ENCODE data around the gene DNAL4.

Gene DNAL4, protein sequence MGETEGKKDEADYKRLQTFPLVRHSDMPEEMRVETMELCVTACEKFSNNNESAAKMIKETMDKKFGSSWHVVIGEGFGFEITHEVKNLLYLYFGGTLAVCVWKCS

DNA sequence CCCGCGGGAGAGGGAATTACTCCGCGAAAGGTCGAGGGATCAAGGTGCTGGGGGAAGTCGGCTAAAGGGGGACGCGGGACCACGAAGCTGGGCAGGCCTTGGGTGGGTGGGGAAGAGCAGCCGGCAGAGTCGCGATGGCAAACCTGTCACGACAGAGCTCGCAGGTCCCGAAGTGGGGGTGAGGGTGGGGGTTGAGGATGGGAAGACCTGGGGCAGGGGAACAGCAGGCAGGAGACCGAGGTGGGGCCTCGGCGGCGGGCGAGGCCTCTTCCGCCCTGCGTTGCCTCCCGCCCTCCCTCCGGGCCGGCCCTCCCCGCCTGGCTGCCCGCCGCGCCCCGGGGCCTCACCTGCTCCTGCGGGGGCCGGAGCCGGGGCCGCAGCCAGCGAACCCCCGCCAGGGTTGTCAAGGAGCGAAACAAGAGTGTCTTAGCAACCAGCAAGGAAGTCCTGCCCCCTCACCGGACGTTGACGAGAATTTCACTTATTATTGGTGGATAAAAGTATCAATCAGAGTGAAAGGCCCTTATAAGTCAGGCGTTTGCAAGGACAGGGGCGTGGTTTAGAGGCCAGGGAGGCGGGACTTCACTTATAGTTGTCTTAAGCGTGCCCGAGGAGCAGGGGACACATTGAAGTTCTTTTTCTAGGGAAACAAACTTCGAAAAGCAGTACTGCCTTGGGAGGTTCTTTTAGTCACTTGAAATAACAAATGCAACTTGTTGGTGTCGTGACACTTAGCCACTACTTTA is at the start of gene DNAL4:
Gene DNAL4 (minus strand): TSS at position 423 of the 746 bp plus-strand sequence. CDS start 11,412 bp downstream, outside the sequence.
- DNase-seq = peak; percentile 94

DNA sequence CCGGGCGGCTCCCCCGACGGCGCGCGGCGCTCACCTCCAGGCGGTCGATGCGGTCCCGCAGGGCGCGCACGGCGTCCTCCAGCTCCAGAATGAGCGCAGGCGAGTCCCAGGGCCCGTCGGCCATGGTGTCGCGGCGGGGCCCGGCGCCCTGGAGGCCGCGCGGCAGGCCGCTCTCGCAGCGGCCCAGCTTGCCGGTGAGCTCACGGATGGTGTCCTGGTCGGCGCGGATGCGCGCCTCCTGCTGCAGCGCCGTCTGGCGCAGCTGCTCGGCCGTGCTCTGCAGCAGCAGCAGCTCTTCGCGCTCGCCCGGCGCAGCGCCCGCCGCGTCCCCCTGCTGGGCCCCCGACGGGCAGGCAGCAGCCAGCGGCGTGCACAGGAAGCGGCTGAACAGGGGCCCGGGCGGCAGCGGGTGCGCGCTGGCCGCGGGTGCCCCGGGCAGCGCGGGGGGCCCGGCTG is 49.3 kb upstream of the DNAL4 start:
- peak; percentile 79 for DNase-seq

DNA sequence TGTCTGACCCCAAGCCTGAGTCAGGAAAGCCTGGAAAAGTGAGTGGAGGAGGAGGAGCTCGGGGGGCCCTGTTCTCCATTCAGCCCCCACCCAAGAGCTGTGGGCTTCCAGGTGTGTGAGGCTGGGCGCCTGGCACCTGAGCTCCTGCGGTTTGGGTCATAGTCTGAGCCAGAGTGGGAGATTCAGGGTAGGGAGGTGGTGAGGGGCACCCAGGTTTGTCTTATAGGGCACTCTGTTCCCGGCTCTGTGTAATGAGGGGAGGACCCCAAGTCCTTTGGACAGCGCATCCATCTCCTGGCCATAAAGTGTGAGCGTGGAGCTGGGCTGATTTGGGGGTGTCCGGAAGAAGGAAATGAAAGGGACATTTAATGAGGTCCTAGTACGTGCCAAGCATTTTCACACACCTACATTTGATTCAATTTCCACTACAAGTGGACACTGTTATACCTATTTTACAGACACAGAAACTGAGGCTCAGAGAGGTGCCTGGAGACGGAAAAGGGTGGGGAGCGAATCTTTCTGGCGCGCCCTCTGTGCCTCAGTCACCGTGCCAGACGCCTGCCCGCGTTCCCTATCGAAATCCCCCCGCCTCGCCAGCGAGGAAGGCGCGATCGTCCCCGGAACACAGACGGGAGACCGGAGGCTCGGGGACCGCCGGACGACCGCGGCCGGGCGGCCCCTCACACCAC is 48.7 kb upstream of the DNAL4 start:
- DNase-seq = no peak

DNA sequence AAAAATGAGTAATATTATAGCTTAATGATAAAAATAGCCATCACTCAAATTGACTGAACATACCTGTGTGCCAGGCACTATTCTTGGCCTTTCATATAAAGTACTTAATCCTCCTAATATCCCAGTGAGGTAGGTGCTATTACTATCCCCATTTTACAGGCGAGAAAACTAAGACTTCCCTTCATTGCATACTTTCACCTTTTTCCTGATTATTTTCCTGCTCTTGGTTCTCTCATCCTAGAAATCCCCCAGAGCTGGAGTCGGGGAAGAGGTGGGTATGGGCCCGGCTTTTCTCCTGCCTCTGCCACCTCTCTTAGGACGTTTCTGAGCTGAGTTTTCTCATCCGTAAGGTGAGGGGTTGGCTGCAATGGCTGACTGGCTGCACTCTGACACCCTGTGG is 47.7 kb upstream of the DNAL4 start:
- no peak for DNase-seq

DNA sequence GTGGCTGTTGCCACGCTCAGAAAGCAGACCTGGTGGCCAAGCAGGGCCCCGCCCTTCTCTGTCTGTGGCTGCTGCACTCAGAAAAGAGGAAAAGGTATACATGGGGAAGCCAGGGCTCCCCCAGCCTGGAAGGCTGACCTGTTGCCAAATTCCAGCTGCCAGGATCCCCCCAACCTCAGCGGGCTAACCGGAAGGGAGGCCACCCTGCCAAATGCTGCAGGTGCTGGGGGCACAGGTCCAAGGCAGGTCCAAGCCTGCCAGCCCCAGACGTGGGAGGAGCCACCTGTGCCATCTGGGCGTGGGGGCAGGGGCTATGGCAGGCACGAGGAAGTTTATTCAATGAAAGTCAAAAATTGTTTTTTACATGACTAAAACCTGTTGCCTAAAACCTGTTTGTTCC is 47.3 kb upstream of the DNAL4 start:
- DNase-seq = no peak

DNA sequence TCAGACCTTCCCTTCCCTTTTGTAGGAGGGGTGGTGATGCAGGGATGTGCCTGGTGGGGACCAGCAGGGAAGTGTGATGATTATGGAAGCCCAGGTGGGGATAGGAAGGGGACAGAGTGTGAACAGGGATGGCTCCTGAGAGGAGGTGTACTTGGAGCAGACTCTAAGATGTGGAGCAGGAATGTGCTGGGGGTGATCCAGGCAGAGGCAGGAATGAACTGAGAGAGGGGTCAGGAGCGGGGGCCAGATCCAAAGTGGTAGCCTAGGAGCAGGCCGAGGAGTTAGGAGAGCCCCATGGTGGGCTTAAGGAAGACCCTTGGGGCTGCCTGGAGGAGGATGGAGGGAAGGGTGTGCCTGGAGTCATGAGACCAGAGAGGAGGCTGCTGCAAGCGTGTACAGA is 46.2 kb upstream of the DNAL4 start:
- no peak for DNase-seq

DNA sequence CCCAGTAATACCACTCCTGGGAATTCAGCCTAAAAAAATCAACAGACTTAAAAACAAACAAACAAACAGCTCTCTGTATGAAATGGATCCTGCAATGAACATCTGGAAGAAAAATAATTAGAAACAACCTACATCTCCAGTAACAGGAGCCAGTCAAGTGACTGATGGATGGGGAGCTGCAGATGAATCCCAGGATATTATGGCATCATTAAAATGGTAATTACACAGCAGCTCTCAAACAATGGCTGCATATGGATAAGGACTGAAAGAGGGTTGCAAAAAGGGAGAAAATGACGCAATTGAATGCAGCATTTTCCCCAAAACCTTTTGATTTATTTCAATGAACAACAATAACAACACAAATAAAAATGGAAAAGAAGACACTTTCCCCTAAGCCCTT is 45.7 kb upstream of the DNAL4 start:
- no peak for DNase-seq

DNA sequence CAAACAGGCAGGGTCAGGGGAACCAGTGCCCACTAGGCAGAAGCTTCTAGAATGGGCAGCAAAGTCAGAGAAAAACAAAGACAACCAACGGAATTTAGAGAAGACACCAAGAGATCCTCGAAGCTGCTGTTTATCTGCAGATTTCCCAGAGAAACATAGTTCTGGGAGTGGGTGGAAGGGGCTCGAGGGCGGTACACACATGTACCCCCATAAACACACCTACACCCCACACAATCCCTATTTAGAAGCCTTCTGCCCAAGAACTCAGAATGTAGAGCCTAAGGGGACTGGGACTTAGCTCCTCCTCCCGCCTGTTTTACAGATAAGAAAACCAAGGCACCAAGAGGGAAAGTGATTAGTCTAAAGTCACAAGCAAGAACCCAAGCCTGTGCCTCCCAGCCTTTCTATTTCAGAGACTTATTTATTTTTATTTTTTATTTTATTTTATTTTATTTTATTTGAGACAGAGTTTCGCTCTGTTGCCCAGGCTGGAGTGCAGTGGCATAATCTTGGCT is 43.5 kb upstream of the DNAL4 start:
- no peak for DNase-seq

DNA sequence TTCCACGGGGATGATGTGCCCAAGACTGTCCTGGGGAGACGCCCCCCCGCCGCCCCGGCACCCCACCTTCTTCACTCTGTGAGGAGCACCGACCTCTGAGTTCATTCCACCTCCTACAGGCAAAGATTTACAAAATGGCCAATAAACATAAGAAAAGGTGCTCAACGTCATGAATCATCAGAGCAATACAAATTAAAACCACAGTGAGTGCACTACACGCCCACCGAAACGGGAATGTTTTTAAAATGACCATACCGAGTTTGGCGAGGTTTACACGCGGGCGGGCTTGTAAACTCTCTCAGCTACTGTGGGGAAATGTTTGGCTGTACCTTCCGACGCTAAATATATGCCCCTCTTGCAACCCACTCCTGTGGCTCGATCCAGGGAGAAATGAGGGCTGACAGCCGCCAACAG is 42.0 kb upstream of the DNAL4 start:
- DNase-seq = no peak

DNA sequence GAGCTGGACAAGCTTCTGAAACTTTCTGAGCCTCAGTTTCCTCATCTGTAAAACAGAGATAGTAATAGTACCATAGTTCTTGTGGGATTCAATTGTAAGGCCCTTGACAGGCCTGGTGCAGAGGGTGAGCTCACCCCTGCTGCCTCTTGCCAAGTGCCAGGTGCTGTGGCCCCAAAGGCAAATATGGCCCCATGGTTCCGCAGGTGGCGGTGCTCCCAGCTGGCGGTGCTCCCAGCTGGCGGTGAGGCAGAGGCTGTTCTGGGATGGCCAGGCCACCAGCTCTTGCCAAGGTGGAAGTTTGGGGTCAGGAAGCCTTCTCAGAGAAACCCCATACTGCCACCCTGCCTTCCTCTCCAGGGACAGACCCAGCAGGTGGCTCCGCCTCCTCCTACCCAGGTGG is 41.0 kb upstream of the DNAL4 start:
- DNase-seq = no peak

DNA sequence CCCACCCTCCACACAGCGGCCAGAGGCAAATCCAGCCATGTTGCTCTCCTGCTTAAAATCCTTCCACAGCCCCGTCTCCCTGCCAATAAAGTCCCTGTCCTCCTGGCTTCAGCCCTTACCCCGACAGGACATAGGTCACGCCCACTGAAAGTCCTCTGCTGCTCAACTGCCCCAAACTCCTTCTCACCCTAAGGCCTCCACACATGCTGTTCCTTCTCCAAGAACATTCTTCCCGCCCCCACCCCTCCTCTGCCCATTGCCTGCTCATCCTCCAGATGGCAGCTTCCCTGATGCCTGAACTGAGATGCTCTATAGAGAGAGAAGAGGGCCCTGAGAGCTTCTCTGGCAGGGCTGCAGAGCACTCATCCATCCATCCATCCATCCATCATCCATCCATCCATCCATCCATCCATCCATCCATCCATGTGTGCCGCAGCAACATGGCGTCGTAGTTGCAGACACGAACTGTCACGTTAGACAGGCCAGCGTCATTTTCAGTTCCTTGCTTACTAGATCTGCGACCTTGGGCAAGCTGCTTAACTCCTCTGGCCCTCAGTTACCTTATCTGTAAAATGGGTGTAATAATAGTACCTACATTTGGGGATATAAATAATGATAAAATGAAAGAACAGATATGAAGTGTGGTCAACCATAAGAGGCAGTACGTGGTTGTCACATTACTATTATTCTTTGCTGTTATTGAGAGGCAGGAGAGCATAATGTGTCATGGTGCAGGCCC is 40.4 kb upstream of the DNAL4 start:
- no peak for DNase-seq

DNA sequence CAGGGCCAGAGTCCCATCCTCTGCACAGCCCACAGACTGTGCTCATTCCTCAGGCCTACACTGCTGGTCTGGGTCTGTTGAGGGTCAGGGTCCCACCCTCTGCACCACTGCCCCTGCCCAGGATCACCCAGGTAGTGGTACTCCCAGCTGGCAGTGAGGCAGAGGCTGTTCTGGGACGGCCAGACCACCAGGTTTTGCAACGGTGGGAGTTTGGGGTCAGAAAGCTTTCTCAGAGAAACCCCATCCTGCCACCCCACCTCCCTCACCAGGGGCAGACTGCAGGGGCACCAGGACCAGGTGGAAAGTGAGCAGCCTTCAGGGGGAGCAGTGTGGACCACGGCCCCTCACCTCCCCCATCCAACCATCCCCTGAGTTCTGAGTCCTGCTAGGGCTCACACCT is 39.1 kb upstream of the DNAL4 start:
- DNase-seq = no peak

DNA sequence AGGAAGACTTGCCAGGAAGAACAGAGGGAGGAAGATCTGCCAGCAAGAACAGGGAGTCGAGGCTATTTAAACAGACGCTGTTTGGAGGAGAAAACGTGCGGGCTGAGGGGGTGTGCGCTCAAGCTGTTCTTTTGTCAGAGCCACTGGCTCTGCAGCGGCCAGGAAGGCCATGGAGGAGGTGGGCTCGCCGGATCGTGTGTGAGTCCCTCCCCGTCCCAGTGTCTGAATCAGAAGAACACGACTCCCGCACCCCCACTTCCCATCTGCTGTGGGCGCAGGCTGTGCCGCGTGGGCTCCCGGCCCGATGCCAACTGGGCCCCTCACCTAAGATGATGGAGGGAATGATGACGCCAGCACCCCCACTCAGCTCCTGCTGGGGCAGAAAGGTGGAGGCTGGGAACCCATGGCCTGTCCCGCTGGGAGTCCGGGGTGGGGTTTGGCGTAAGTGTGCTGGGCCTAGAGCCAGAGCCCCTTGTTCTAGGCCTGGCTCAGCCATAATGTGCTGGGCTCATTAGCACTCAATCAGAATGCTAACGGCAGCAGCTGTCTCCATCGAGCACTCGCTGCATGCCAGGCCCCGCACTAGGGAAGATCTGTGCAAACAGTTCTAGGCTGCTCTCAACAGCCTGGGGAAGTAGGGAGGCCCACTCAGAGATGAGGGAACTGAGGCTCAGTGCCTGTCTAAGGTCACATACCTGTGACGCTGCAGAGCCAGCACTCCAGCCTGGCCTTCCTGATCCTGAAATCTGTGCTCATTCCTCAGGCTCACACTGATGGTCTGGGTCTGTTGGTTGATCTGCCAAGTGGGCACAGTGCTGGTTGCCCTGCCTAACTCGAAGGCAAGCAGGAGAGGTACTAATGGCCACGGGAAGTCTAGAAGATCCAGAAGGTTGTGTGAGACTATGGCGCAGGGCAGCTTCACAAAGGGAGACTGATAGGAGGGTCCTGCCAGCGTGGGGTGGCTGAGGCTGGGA is 38.3 kb upstream of the DNAL4 start:
- no peak for DNase-seq

DNA sequence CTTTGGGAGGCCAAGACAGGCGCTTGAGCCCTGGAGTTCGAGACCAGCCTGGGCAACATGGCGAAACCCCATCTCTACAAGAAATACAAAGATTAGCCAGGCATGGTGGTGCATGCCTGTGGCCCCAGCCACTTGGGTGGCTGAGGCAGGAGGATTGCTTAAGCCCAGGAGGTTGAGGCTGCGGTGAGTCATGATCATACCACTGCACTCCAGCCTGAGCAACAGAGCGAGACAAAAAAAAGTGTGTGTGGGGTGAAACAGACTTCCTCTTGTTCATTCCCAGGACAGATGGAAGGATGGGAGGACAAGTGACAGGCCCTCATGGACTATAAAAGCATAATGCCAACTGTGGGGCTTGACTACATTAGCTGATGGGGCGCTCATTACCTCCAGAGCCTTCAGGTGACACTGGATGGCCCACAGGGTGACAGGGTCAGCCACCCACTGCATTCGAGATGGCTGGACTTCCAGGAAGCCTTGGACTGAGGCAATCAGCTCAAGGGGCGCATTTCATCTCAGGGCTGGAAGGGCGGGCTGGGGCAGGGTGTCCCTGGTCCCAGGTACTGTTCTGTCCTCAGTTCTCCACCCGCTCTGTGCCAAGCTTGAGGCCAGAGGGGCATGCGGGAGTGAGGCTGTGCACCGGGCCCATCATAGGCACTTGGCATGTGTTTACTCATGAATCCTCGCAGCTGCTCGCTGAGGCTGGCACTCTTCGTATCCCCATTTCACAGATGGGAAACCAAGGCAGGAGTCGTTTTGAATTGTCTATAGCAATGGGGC is 37.4 kb upstream of the DNAL4 start:
- DNase-seq = no peak

DNA sequence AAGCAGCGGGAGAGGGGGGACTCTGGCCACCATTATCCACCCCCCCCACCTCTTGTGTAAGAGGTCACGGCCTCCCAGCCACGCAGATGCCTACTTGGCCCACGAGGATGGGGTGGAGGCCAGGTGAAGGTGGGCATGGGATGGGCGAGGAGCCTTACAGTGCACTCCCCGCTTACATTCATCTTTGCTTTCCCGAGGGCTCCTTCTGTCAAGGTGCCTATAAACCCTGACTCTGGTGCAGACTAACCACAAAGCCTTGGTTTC is 36.8 kb upstream of the DNAL4 start:
- DNase-seq = no peak

DNA sequence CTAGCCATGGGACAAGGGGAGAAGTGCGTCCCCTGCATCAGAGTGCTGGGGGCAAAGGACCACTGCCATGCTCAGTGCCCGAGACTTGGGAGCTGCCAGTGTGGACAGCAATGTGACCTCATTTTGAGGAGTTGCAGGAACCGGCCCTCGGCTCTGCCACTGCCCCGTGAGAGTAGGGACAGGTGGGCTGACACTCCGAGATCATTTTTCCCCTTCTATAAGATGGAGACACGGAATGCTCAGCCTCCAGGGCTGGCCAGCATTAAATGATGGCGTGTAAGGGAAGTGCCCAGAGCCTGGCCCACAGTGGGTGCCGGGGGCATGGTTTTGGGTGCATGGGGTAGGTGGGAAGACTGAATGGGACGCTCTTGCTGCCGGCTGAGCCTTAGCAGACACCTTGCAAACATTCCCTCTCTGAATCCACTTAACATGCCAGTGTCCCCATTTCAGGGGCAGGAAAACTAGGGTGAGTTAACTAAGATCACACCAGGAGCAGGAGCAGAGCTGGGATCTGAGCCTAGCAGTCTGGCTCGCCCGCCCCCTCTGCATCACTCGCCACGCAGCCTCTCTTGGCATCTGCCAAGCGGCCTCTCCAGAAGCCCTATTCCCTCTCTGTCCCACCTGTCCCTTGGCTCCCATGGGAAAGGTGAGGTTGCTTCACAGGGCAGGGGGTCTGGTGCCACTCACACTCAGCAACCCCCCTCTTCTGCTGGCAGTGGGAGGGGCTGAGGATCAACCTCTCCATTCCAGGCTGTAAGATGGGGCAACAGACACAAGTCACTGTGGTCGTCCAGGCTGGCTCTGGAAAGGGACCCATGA is 36.3 kb upstream of the DNAL4 start:
- no peak for DNase-seq

DNA sequence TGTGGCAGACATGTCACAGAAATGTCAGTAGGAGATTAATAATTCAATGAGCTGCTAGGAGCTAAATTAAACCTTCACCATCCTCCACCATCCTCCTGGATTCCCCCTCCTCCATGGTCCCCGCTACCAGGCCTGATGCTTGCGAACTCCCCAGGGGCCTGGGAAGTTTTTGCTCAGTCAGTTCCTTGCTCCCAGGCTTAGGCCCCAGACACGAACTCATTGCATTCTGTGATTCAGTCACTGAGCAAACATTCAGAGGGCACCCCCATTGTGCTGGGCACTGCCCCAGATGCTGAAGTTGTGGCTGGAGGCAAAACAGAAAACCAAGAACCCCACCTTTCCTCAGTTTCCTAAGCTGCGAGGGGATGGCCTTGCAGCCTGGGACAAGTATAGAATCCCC is 35.5 kb upstream of the DNAL4 start:
- DNase-seq = no peak

DNA sequence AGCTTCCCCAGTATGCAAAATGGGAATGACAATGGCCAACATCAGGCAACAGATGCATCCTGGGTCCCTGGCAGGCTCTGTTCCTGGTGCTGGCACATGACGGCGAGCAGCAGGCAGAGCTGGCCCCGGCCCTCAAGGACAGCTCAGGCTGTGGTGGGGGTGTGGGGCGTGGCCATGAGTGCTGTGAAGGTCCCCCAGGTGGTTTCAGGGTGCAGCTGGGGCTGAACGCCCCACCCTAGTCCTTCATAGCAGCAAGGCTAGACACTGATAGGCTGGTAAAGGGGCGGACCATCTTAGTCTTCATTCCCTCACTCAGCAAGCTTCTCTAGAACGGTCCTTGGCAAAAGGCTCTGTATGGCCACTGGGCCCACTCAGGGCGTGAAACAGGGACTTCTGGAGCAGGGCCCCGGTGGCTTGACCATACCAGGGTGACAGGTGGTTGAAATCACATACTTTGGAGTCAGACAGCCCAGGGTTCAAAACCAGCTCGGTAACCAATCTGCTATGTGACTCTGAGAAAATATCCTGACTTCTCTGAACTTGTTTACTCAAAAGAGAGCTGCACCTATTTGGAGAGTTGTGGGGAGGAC is 34.8 kb upstream of the DNAL4 start:
- DNase-seq = no peak

DNA sequence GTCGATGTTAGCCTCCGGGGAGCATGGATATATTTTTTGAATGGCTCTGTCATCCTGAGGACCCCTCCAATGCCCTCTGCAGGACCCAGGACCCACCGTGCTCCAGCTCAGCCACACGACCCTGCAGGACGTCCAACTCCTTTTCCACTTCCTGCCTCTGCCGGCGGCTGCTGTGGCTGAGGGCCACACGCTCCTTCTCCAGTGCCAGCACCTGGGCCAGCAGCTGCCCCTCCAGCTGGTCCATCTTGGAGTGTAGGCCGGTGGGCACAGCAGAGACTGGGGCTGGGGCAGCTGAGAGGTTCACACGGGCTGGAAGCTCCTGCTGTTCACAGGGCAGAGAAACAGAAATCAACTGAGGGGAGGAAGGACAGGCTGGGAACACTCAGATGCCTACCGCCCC is 34.2 kb upstream of the DNAL4 start:
- no peak for DNase-seq

DNA sequence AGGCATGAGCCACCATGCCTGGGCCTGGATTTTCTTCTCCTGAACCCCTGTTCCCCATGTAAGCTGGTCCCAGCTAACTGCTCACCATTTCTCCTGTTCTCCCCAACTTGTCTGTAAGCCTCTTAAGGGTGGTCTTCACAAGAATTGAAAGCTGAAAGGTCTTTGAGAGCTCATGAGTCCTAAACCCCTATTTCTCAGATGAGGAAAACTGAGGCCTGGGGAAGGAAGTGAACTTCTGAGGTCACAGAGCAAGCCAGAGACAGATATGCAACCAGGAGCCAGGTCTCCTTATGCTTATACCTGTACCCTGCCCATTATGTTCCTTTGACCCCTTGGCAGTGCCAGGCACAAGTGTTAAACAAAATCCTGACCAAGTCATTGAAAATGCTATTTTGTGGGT is 33.6 kb upstream of the DNAL4 start:
- no peak for DNase-seq

Measured in retina (tissue), 1 donor.